ENCODE results near the gene OASL.
"Not testable (repeated sequence)": the region's sequence is repeated elsewhere in the genome, so short reads cannot be mapped to it uniquely, and the experiment has no call there.

Gene OASL

GRCh38 chr12:121059031-121059898, 20.2 kb upstream of the OASL start:
- DNase-seq, result peak in 2 of 3 donors; percentile 25 to 42

- DNase-seq, result no peak
These were observed 18.7 kb upstream of the OASL start for GRCh38 chr12:121057794-121058193.

- no peak for DNase-seq
These were observed 14.7 kb upstream of the OASL start for GRCh38 chr12:121053706-121054105.

- peak in 2 of 3 donors; percentile 13 to 40 for DNase-seq
These were observed 11.7 kb upstream of the OASL start for GRCh38 chr12:121050725-121051124.

- DNase-seq, result no peak
These were observed 9.4 kb upstream of the OASL start for GRCh38 chr12:121048442-121048841.

DNA sequence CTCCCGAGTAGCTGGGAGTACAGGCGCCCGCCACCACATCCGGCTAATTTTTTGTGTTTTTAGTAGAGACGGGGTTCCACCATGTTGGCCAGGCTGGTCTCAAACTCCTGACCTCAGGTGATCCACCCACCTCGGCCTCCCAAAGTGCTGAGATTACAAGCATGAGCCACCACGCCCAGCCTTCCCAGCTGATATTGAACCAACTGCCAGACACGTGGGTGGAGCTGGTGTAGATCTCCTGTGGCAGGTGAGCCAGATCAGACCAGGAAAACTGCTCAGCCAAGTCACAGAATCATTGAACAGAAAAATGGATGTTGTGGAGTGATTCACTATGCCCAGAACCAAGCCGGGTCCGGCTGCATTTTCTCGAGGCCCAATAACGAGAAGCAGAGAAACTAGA, 8.4 kb upstream of the OASL start:
- DNase-seq, result not testable (repeated sequence)

- peak in 1 of 3 donors; percentile 38 for DNase-seq
These were observed 4.0 kb upstream of the OASL start for GRCh38 chr12:121043067-121043466.

DNA sequence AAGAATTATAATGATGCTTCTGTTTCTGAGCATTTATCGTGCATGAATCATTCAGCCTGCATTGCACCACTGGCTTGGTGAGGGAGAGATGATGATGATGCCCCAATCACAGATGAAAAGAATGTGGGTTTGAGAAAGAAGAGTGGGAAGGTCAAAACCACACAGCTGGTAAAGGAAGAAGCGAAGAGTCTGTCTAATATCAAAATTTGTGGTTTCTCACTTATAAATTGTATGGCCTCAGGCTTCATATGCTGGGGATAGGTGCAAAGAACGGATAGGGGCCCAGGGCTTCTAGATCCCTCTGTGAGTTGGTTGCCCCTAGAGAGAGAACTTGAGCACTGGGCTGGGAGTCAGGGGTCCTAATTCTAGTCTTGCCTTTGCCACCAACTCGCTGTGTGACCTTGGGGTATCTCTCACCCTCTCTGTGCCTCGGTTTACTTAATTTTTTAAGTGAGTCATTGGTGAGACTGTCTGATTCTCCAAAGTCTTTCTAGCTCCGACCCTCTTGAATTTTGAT, 2.2 kb downstream of the OASL start:
- peak; percentile 60 to 85 (median 83) for DNase-seq

GRCh38 chr12:121034616-121035305, 4.3 kb downstream of the OASL start:
- DNase-seq, result peak in 1 of 3 donors; percentile 11

DNA sequence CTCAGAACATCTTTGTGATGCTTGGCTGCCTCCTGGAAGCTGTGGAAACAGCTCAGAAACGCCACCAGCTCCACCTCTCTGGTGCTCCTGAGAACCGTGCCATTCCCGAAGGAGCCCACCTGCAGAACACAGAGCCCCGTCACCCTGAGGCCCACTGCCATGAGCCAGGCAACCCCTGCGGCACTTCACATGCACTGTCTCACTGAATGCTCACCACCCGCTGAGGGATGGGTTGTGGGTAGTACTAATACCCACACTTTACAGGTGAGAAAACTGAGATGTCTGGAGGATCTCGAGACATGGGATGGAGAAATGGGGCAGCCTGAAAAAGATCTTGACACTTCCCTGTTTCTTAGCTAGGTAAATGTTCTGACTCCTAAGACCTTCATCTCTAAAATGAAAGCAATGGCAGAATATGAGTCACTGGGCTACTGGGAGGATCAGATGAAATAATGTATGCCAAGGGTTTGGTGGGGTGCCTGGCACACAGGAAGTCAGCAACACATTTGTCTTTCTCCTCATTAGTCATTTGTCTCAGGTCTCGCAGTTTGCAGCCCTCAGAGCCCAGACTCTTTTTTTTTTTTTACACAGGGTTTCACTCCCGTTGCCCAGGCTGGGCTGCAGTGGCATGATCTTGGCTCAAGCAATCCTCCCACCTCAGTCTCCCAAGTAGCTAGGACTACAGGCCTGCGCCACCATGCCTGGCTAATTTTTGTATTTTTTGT, 5.3 kb downstream of the OASL start:
- DNase-seq, result peak; percentile 79 to 89 (median 83)

DNA sequence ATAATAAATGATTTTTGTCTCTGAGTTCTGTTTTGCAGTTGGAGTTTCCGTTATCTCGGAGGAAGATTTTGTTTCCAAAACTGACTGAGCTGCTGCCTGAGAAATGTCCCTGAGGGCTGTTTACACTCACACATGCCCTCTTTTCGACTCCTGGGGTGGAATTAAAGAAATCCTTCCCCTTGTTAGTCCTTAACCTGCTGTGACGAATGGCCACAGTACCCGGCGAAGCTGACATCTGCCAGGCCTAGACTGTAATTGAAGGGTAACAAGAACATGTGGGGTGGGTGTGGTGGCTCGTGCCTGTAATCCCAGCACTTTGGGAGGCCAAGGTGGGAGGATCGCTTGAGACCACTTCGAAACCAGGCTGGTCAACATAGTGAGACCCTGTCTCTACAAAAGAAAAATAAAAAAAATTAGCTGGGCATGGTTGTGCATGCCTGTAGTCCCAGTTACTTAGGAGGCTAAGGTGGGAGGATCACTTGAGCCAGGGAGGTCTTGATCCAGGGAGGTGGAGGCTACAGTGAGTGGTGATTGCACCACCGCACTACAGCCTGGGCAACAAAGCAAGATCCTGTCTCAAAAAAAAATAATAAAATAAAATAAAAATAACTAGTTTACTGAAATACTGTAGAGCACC, 8.4 kb downstream of the OASL start:
- DNase-seq, result no peak

DNA sequence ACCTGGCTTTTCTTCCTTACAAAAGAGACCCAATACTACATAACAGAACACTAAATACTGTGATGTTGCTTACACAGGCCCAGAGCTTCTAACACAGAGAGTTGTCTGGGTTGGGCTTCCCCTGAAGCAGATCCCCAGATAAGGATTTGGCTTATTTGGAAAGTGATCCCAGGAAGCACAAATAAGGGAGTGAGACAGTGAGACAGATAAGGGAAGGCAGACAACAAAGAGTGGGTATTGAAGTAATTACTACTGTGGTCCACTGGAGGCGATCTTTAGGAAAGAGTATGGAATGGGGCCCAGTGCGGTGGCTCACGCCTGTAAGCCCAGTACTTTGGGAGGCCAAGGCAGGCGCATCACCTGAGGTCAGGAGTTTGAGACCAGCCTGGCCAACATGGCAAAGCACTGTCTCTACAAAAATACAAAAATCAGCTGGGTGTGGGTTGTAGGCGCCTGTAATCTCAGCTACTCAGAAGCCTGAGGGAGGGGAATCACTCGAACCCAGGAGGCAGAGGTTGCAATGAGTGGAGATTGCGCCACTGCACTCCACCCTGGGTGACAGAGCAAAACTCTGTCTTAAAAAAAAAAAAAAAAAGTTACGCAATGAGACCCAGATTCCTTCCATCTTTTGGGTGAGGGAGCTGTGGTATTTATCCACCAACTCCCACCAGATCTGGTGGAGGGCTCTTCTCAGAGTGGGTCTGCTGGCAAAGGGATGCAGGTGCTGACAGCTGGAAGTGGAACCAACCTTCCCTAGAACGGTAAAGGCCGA, 12.6 kb downstream of the OASL start:
- peak in 1 of 3 donors; percentile 33 for DNase-seq

DNA sequence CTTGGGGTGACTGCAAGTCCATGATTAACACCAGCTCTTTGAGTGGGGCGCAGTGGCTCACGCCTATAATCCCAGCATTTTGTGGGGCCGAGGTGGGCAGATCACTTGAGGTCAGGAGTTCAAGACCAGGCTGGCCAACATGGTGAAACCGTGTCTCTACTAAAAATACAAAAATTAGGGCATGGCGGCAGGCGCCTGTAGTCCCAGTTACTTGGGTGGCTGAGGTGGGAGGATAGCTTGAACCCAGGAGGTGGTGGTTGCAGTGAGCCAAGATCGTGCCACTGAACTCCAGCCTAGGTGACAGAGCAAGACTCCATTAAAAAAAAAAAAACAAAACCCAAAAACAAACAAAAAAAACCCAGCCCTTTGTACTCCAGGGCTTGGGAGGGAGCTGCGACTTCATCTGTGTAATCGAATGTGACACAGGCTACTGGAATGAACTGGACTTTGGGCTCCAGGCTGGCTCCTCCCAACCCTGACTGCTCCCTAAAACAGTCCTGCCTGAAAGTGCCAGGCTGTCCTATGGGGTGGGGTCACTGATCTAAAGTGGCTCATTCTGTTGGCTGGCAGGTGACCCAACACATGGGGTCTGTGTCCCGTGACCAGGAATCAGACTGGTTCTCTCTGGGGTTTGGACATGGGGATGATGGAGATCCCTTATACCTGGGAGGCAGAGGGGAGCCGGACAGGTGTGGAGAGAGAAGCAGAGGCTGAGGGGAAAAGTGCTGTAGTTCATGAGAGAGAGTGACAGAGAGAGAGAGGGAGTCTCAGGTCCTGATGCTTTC, 13.4 kb downstream of the OASL start:
- peak in 1 of 3 donors; percentile 14 for DNase-seq

- DNase-seq, result no peak
These were observed 15.2 kb downstream of the OASL start for GRCh38 chr12:121023799-121024198.

- DNase-seq, result no peak
These were observed 16.3 kb downstream of the OASL start for GRCh38 chr12:121022713-121023112.

DNA sequence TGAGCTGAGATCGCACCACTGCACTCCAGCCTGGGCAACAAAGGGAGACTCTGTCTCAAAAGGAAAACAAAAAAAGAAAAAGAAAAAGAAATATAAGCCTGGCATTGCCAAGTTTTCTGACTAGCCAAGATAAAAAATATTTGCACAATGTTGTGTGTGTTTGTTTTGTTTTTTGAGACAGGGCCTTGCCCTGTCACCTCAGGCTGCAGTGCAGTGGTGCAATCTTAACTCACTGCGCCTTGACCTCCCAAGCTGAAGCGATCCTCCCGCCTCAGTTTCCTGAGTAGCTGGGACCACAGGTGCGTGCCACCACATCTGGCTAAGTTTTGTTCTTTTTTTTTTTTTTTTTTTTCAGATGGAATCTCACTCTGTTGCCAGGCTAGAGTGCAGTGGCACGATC, 17.3 kb downstream of the OASL start:
- DNase-seq, result no peak

DNA sequence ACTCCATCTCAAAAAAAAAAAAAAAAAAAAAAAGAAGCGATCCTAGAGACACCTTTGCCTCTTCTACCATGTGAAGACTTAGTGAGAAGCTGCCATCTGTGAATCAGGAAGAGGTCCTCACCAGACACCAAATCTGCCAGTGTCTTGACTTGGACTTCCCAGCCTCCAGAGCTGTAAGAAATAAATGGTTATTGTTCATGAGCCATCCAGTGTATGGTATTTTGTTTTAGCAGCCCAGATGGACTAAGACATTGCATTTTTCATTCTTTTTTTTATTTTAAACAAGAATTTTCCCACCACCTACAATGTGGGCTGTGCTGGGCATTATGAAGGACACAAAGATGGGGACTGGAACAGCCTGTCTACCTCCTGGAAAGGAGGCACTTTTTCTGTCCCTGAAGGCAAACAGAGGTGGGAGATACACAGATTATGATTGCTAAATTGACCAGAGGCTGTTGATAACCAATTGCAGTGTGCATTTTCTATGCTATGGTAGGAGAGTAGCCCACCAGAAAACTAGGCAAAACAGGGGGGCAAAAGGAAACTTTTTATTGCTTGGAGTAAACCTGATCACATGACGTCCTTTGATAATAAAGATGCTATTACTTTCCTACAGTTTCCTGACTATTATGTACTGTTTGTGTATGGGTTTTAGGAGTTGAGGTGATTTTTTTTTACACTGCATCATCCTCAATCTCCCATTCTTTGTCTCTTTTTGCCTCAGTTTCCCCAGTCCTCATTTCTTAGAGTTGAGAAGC, 20.0 kb downstream of the OASL start:
- peak; percentile 46 to 59 (median 50) for DNase-seq

- peak; percentile 62 to 67 (median 66) for DNase-seq
These were observed 21.0 kb downstream of the OASL start for GRCh38 chr12:121017966-121018491.

- peak; percentile 94 to 97 (median 95) for DNase-seq
These were observed 22.9 kb downstream of the OASL start, which contains the start of gene C12orf43 for GRCh38 chr12:121015825-121016766. Gene C12orf43, minus strand, starts transcription at chr12:121016487. Its CDS starts 13 bp downstream, at chr12:121016474.
